Nephron progenitor cell (in vitro differentiated cells): Measurements from ENCODE around the gene TCP11L2.

ENCODE experiments used
- DNase-seq: peaks from one replicate; pipeline ENCODE4 v3.0.0; 2021
- H3K27ac Mint-ChIP-seq: 2 replicates; pipeline ENCODE4 v1.8.0; 2021; ENCODE audit warnings: mild to moderate bottlenecking, moderate library complexity, mixed read lengths
- H3K27me3 Mint-ChIP-seq: 2 replicates; pipeline ENCODE4 v1.8.0; 2021; ENCODE audit warnings: mild to moderate bottlenecking, low read depth, mixed read lengths; ENCODE audit not compliant: poor library complexity
- H3K36me3 Mint-ChIP-seq: 2 replicates; pipeline ENCODE4 v1.8.0; 2021; ENCODE audit warnings: low read depth, mixed read lengths
- H3K4me1 Mint-ChIP-seq: 2 replicates; pipeline ENCODE4 v1.8.0; 2021; ENCODE audit warnings: mixed read lengths
- H3K4me3 Mint-ChIP-seq: 2 replicates; pipeline ENCODE4 v1.8.0; 2021; ENCODE audit warnings: mild to moderate bottlenecking, moderate library complexity, mixed read lengths
- H3K9me3 Mint-ChIP-seq: 2 replicates; pipeline ENCODE4 v1.8.0; 2021; ENCODE audit warnings: mild to moderate bottlenecking, moderate library complexity, mixed read lengths
- TF ChIP-seq, protein P1 (sequence below): fragments of 200-600 bp; sonication (generic); IDR thresholded peaks from 2 replicates; pipeline ENCODE4 v1.5.0; 2021; ENCODE audit warnings: antibody characterized with exemption

The TCP11L2 gene

GRCh38 chr12:106386813-106387535 is 84.4 kb downstream of the TCP11L2 start:
- Mint-ChIP-seq H3K4me1 (no peaks in the 10 kb centered on the region), H3K9me3 (peaks cover 15% of the 10 kb centered on the region)
- TF ChIP-seq, protein P1, sequence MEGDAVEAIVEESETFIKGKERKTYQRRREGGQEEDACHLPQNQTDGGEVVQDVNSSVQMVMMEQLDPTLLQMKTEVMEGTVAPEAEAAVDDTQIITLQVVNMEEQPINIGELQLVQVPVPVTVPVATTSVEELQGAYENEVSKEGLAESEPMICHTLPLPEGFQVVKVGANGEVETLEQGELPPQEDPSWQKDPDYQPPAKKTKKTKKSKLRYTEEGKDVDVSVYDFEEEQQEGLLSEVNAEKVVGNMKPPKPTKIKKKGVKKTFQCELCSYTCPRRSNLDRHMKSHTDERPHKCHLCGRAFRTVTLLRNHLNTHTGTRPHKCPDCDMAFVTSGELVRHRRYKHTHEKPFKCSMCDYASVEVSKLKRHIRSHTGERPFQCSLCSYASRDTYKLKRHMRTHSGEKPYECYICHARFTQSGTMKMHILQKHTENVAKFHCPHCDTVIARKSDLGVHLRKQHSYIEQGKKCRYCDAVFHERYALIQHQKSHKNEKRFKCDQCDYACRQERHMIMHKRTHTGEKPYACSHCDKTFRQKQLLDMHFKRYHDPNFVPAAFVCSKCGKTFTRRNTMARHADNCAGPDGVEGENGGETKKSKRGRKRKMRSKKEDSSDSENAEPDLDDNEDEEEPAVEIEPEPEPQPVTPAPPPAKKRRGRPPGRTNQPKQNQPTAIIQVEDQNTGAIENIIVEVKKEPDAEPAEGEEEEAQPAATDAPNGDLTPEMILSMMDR: no peak

GRCh38 chr12:106387848-106388377 is 85.4 kb downstream of the TCP11L2 start:
- peaks cover 5% of the 10 kb centered on the region for H3K9me3 Mint-ChIP-seq
- no peaks in the 10 kb centered on the region for H3K4me1 Mint-ChIP-seq
- DNase-seq: no peak
- H3K36me3 Mint-ChIP-seq: peaks cover 21% of the 10 kb centered on the region
- H3K27ac Mint-ChIP-seq: no peak overlapping the region
- peaks cover 5% of the 10 kb centered on the region for H3K27me3 Mint-ChIP-seq
- no peak overlapping the region for H3K4me3 Mint-ChIP-seq
- TF ChIP-seq, protein P1: no peak

More at GRCh38 chr12:106386813-106387535, 84.4 kb downstream of the TCP11L2 start:
- Mint-ChIP-seq H3K4me3 (no peak overlapping the region), H3K27ac (no peak overlapping the region), H3K27me3 (peaks cover 5% of the 10 kb centered on the region), H3K36me3 (peaks cover 27% of the 10 kb centered on the region)
- no peak for DNase-seq

DNA sequence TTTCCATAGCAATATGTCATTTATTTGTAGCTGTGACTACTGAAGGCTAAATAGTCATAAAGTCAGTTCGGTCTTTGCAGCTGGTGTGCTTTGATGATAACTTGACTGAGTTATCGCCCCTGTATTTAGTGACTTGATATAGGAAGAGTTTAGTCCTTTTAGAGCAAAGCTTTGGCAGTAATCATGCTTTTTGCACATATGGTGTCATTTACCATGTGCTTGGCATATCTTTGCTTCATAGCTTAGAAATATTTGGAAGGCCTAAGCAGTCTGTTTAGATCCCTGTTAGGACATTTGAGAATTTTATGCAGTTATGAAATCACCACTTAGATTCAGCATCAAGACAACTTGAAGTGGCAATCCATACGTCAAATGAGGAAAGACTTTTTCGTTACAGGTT is 86.6 kb downstream of the TCP11L2 start:
- H3K27me3 Mint-ChIP-seq: peaks cover under 1% of the 10 kb centered on the region
- peaks cover 22% of the 10 kb centered on the region for H3K36me3 Mint-ChIP-seq

DNA sequence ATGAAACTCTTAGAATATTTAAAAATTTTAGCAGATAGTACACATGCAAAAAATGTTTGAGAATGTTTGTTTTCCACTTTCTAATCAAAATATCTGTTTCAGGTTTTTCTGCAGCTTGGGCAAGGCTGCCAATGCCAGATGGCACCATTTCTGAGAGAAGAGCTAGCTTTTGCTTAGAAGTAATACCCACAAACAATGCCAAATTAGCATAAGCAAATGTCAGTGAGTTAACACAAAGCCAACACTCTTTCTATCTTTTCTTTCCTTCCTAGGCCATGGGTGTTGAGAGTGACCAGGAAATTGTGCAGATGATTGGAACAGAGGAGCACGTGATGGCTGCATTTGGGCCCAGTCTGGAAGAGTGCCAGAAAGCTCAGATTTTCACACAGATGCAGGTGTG is 90.2 kb downstream of the TCP11L2 start:
- no peak for DNase-seq
- H3K27me3 Mint-ChIP-seq: no peaks in the 10 kb centered on the region
- H3K4me3 Mint-ChIP-seq: no peak overlapping the region
- H3K9me3 Mint-ChIP-seq: peaks cover 24% of the 10 kb centered on the region
- H3K36me3 Mint-ChIP-seq: peaks cover 53% of the 10 kb centered on the region
- no peak overlapping the region for H3K27ac Mint-ChIP-seq
- TF ChIP-seq, protein P1: no peak
- no peaks in the 10 kb centered on the region for H3K4me1 Mint-ChIP-seq

More for the DNA sequence above, 86.6 kb downstream of the TCP11L2 start:
- no peak overlapping the region for H3K4me3 Mint-ChIP-seq
- DNase-seq: no peak
- TF ChIP-seq, protein P1: no peak
- no peaks in the 10 kb centered on the region for H3K4me1 Mint-ChIP-seq
- no peaks in the 10 kb centered on the region for H3K9me3 Mint-ChIP-seq
- no peak overlapping the region for H3K27ac Mint-ChIP-seq
